NCI-H2196 (cell line): ENCODE results near the gene ZNF207.
"Not testable (repeated sequence)": the region's sequence is repeated elsewhere in the genome, so short reads cannot be mapped to it uniquely, and the experiment has no call there.

Source experiments
- DNase-seq: peaks from one replicate; lab custom pipeline; 2025; ENCODE audit not compliant: unreplicated experiment; lab: John Stamatoyannopoulos, UW

Gene ZNF207

GRCh38 chr17:32349854-32350665 is at the start of gene ZNF207:
Gene ZNF207, plus strand, starts transcription at chr17:32350157. Its CDS starts 129 bp downstream, at chr17:32350286.
- peak; percentile 87 for DNase-seq

- DNase-seq, result no peak
Observed at GRCh38 chr17:32302037-32302436, 47.9 kb upstream of the ZNF207 start.

GRCh38 chr17:32302860-32303649 is 46.9 kb upstream of the ZNF207 start:
- DNase-seq, result no peak

GRCh38 chr17:32303781-32304288 is 46.1 kb upstream of the ZNF207 start:
- no peak for DNase-seq

- DNase-seq, result no peak
Observed at GRCh38 chr17:32305049-32305448, 44.9 kb upstream of the ZNF207 start.

- no peak for DNase-seq
Observed at GRCh38 chr17:32307658-32308057, 42.3 kb upstream of the ZNF207 start.

GRCh38 chr17:32311028-32311536 is 38.9 kb upstream of the ZNF207 start:
- DNase-seq, result no peak

- no peak for DNase-seq
Observed at GRCh38 chr17:32314636-32315035, 35.3 kb upstream of the ZNF207 start.

GRCh38 chr17:32315171-32315570 is 34.8 kb upstream of the ZNF207 start:
- no peak for DNase-seq

GRCh38 chr17:32316653-32317052 is 33.3 kb upstream of the ZNF207 start:
- not testable (repeated sequence) for DNase-seq

- no peak for DNase-seq
Observed at GRCh38 chr17:32317353-32317752, 32.6 kb upstream of the ZNF207 start.

- no peak for DNase-seq
Observed at GRCh38 chr17:32318071-32318470, 31.9 kb upstream of the ZNF207 start.

GRCh38 chr17:32319548-32319905 is 30.4 kb upstream of the ZNF207 start:
- peak; percentile 48 for DNase-seq

GRCh38 chr17:32320080-32320479 is 29.9 kb upstream of the ZNF207 start:
- DNase-seq, result not testable (repeated sequence)

- no peak for DNase-seq
Observed at GRCh38 chr17:32320847-32321246, 29.1 kb upstream of the ZNF207 start.

- no peak for DNase-seq
Observed at GRCh38 chr17:32323046-32323445, 26.9 kb upstream of the ZNF207 start.

GRCh38 chr17:32323811-32324491 is 26.0 kb upstream of the ZNF207 start:
- DNase-seq, result peak; percentile 22

GRCh38 chr17:32327911-32328310 is 22.0 kb upstream of the ZNF207 start:
- DNase-seq, result no peak

- DNase-seq, result no peak
Observed at GRCh38 chr17:32330147-32330546, 19.8 kb upstream of the ZNF207 start.

GRCh38 chr17:32331243-32332040 is 18.5 kb upstream of the ZNF207 start:
- DNase-seq, result no peak
